NCI-H1105 treated with DMSO at 0.1 percent for 48 hours (cell line): ENCODE data around the gene HOXC5.

Experiments
- DNase-seq: peaks from one replicate; lab custom pipeline; 2025; lab: John Stamatoyannopoulos, UW

HOXC5 gene

GRCh38 chr12:54006559-54007220, 26.2 kb upstream of the HOXC5 start:
- no peak for DNase-seq

GRCh38 chr12:54007538-54008259, 25.2 kb upstream of the HOXC5 start:
- DNase-seq: no peak

- DNase-seq: no peak
Observed at GRCh38 chr12:54008260-54008552, 24.6 kb upstream of the HOXC5 start.

- no peak for DNase-seq
Observed at GRCh38 chr12:54009171-54010052, 23.4 kb upstream of the HOXC5 start.

- DNase-seq: no peak
Observed at GRCh38 chr12:54010053-54010971, 22.5 kb upstream of the HOXC5 start.

GRCh38 chr12:54010972-54011664, 21.7 kb upstream of the HOXC5 start:
- no peak for DNase-seq

GRCh38 chr12:54011665-54012532, 21.0 kb upstream of the HOXC5 start:
- no peak for DNase-seq

GRCh38 chr12:54012631-54013409, 20.0 kb upstream of the HOXC5 start:
- no peak for DNase-seq

GRCh38 chr12:54014377-54015017, 18.4 kb upstream of the HOXC5 start:
- DNase-seq: no peak

GRCh38 chr12:54015018-54015931, 17.6 kb upstream of the HOXC5 start:
- no peak for DNase-seq

- no peak for DNase-seq
Observed at GRCh38 chr12:54016051-54016450, 16.8 kb upstream of the HOXC5 start.

GRCh38 chr12:54016478-54016964, 16.3 kb upstream of the HOXC5 start:
- peak; percentile 84 for DNase-seq

- DNase-seq: peak; percentile 76
Observed at GRCh38 chr12:54017027-54017788, 15.6 kb upstream of the HOXC5 start.

GRCh38 chr12:54017878-54018467, 14.9 kb upstream of the HOXC5 start:
- DNase-seq: peak; percentile 90

- peak; percentile 28 for DNase-seq
Observed at GRCh38 chr12:54018468-54018984, 14.3 kb upstream of the HOXC5 start.
